HG02885 (cell line): ENCODE results near the gene SYT13.

Experiments used
- ATAC-seq: cut with Tn5 transposase; IDR thresholded peaks from one replicate; pipeline ENCODE4 v1.9.1; 2021; ENCODE audit warnings: mild to moderate bottlenecking; ENCODE audit not compliant: unreplicated experiment, poor library complexity

SYT13 gene

GRCh38 chr11:45278714-45279113, 7.4 kb downstream of the SYT13 start:
- ATAC-seq, result no peak

- no peak for ATAC-seq
These were observed 10.3 kb downstream of the SYT13 start for GRCh38 chr11:45275828-45276227.

GRCh38 chr11:45274206-45274605, 11.9 kb downstream of the SYT13 start:
- ATAC-seq, result no peak

GRCh38 chr11:45273509-45273908, 12.6 kb downstream of the SYT13 start:
- ATAC-seq, result no peak

GRCh38 chr11:45272701-45273100, 13.4 kb downstream of the SYT13 start:
- peak; percentile 50 for ATAC-seq

GRCh38 chr11:45270946-45271716, 15.0 kb downstream of the SYT13 start:
- ATAC-seq, result no peak

GRCh38 chr11:45269678-45270077, 16.5 kb downstream of the SYT13 start:
- ATAC-seq, result no peak

GRCh38 chr11:45267652-45268299, 18.4 kb downstream of the SYT13 start:
- no peak for ATAC-seq

GRCh38 chr11:45267052-45267451, 19.1 kb downstream of the SYT13 start:
- ATAC-seq, result no peak

- no peak for ATAC-seq
These were observed 19.5 kb downstream of the SYT13 start for GRCh38 chr11:45266676-45267020.

GRCh38 chr11:45265969-45266675, 20.0 kb downstream of the SYT13 start:
- no peak for ATAC-seq

- ATAC-seq, result no peak
These were observed 21.2 kb downstream of the SYT13 start for GRCh38 chr11:45264839-45265515.

- ATAC-seq, result no peak
These were observed 22.4 kb downstream of the SYT13 start for GRCh38 chr11:45263773-45264172.

GRCh38 chr11:45262900-45263299, 23.2 kb downstream of the SYT13 start:
- ATAC-seq, result no peak

GRCh38 chr11:45260071-45260470, 26.1 kb downstream of the SYT13 start:
- ATAC-seq, result no peak

- ATAC-seq, result no peak
These were observed 26.5 kb downstream of the SYT13 start for GRCh38 chr11:45259592-45259991.

GRCh38 chr11:45258982-45259530, 27.1 kb downstream of the SYT13 start:
- ATAC-seq, result no peak

- no peak for ATAC-seq
These were observed 32.1 kb downstream of the SYT13 start for GRCh38 chr11:45254070-45254469.

GRCh38 chr11:45253640-45254039, 32.5 kb downstream of the SYT13 start:
- ATAC-seq, result no peak

- no peak for ATAC-seq
These were observed 33.3 kb downstream of the SYT13 start for GRCh38 chr11:45252877-45253276.
